ENCODE data around the gene GRK2. TPM values are rescaled to one million over a fixed set of nuclear protein-coding genes. Genes with fewer than 3 reads are reported as not detected.
A peak's percentile ranks its signal among the peaks of the same experiment; 100 is the strongest.

The GRK2 gene
- total RNA-seq, 2 donors from 2014 or later, result 27.4 to 36.3 TPM

DNA sequence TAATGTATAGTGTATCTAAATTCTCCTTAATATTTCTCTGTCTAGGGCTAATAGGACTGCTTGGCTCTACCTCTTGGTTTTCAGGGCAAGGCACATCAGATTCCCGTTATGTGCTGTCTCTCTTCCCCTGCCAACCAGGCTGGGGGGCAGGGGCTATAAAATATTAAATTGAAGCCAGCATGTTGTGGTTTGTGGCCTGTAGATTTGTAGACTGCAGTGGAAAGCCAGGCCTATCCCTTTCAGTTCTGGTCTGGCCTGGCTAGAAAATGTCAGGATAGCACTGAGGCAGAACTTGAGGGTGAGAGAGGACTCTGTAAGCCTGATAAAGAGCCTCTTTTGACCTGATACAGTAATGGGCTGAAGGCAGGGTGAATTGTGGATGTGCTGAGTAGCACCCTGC is 14.4 kb upstream of the GRK2 start:
- ATAC-seq, result no peak
- no peak overlapping the region for H3K4me3 ChIP-seq
- H3K4me1 ChIP-seq, result no peaks in the 10 kb centered on the region
- H3K27me3 ChIP-seq, result no peaks in the 10 kb centered on the region
- H3K27ac ChIP-seq, result no peak overlapping the region
- H3K9me3 ChIP-seq, result no peaks in the 10 kb centered on the region
- intact Hi-C loops (cut with DNase I), result no loop called here
- 86 to 100% methylated on average over 1 of the region's 1 CpG for WGBS, 2 donors
- DNase-seq, result no peak
- H3K36me3 ChIP-seq (replicated peaks in 1 of 2; ENCODE audit: insufficient read depth in 1 of 2, low read depth in 2 of 2), result peaks cover 26 to 65% of the 10 kb centered on the region in 2 donors
- TF ChIP-seq, protein P1, sequence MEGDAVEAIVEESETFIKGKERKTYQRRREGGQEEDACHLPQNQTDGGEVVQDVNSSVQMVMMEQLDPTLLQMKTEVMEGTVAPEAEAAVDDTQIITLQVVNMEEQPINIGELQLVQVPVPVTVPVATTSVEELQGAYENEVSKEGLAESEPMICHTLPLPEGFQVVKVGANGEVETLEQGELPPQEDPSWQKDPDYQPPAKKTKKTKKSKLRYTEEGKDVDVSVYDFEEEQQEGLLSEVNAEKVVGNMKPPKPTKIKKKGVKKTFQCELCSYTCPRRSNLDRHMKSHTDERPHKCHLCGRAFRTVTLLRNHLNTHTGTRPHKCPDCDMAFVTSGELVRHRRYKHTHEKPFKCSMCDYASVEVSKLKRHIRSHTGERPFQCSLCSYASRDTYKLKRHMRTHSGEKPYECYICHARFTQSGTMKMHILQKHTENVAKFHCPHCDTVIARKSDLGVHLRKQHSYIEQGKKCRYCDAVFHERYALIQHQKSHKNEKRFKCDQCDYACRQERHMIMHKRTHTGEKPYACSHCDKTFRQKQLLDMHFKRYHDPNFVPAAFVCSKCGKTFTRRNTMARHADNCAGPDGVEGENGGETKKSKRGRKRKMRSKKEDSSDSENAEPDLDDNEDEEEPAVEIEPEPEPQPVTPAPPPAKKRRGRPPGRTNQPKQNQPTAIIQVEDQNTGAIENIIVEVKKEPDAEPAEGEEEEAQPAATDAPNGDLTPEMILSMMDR (IDR thresholded peaks at IDR 0.05), result no peak
- TF ChIP-seq POLR2A (IDR thresholded peaks at IDR 0.05), result no peak

DNA sequence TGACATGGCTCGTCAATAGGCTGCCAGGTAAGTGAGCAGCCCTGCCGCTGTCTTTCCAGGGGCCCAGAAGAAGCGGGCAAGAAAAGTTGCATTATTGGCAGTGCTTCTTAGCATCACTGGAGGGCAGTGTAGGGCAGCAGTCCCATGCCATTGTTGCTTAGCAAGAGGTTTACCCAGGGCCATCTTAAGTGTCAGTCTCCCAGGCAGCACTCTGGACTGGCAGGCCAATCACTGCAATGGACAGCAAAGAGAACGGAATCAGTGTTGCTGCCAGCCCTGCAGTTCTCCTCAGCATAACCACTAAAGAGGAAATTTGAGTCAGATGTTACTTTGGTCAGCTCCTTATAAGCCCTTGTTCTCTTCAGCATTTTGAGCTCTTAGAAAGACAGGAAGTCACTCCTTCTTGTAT is 13.4 kb upstream of the GRK2 start:
- H3K4me3 ChIP-seq, result no peak overlapping the region
- DNase-seq (peak in 1 of 4 donors; percentile 68), ATAC-seq (no peak)
- H3K36me3 ChIP-seq (replicated peaks in 1 of 2; ENCODE audit: insufficient read depth in 1 of 2, low read depth in 2 of 2), result peaks cover 26 to 61% of the 10 kb centered on the region in 2 donors
- H3K27me3 ChIP-seq, result no peaks in the 10 kb centered on the region
- 87 to 88% methylated on average over 4 of the region's 4 CpGs for WGBS, 2 donors
- intact Hi-C loops (cut with DNase I), result no loop called here
- no peaks in the 10 kb centered on the region for H3K9me3 ChIP-seq
- H3K27ac ChIP-seq, result no peak overlapping the region
- H3K4me1 ChIP-seq, result no peaks in the 10 kb centered on the region
- TF ChIP-seq, protein P1 (IDR thresholded peaks at IDR 0.05), result peak in 3 of 7 experiments; percentile 7 to 41 (median 27)
- no peak for TF ChIP-seq POLR2A (IDR thresholded peaks at IDR 0.05)

DNA sequence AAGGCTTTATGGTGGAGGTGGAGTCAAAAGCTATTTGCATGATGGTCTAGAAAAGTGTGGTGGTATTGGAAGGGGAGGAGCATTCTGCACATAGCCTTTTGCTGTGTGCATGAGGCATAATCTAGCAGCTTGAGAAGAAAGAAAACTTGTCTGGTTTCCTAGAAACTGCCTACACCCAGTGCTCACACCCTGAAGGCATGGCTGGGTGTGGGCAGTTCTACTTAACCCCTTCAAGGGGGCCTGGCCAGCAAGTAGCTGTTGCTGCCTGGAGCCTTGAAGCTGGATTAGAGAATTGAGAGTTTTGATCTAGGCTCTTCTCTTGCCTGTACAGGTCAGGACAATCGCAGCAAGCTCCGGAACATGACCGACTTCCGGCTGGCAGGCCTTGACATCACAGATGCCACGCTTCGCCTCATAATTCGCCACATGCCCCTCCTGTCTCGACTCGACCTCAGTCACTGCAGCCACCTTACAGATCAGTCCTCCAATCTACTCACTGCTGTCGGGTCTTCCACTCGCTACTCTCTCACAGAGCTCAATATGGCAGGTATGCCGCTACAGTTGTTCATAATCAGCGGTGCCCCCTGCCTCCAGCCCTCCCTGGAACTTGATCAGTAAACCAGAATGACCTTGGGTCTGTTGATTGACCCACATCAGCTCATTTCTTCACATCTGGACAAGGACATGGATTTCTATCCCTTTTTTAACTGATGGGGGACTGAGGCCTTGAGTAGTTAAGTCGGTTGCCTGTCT is 12.2 kb upstream of the GRK2 start:
- 88% methylated on average over 13 to 14 of the region's 14 CpGs for WGBS, 2 donors
- H3K27me3 ChIP-seq, result no peaks in the 10 kb centered on the region
- H3K4me1 ChIP-seq, result no peaks in the 10 kb centered on the region
- H3K9me3 ChIP-seq, result no peaks in the 10 kb centered on the region
- TF ChIP-seq, protein P1 (IDR thresholded peaks at IDR 0.05), result no peak
- no peak for TF ChIP-seq POLR2A (IDR thresholded peaks at IDR 0.05)
- H3K4me3 ChIP-seq, result no peak overlapping the region
- no peak overlapping the region for H3K27ac ChIP-seq
- DNase-seq (no peak), ATAC-seq (peak; percentile 19)
- intact Hi-C loops (cut with DNase I), result no loop called here
- H3K36me3 ChIP-seq (replicated peaks in 1 of 2; ENCODE audit: insufficient read depth in 1 of 2, low read depth in 2 of 2), result peaks cover 26 to 52% of the 10 kb centered on the region in 2 donors

DNA sequence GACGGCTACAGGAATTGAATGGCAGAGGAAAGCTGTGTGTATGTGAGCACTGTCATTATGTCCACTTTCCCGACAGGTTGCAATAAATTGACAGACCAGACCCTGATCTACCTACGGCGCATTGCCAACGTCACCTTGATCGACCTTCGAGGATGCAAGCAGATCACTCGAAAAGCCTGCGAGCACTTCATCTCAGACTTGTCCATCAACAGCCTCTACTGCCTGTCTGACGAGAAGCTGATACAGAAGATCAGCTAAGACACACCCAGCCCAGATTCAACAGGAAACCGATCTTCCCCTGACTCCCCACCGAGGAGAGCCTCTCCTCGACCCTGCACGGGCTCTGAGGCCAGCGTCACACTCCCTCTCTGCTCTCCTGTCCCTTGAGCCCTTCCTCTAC is 11.5 kb upstream of the GRK2 start:
- intact Hi-C loops (cut with DNase I), result no loop called here
- H3K4me1 ChIP-seq, result no peaks in the 10 kb centered on the region
- H3K4me3 ChIP-seq, result no peak overlapping the region
- no peaks in the 10 kb centered on the region for H3K9me3 ChIP-seq
- peaks cover 26 to 45% of the 10 kb centered on the region in 2 donors for H3K36me3 ChIP-seq (replicated peaks in 1 of 2; ENCODE audit: insufficient read depth in 1 of 2, low read depth in 2 of 2)
- no peak overlapping the region for H3K27ac ChIP-seq
- DNase-seq (no peak), ATAC-seq (no peak)
- H3K27me3 ChIP-seq, result no peaks in the 10 kb centered on the region
- WGBS, 2 donors, result 83 to 88% methylated on average over 14 to 15 of the region's 15 CpGs
- no peak for TF ChIP-seq POLR2A (IDR thresholded peaks at IDR 0.05)
- TF ChIP-seq, protein P1 (IDR thresholded peaks at IDR 0.05), result no peak

DNA sequence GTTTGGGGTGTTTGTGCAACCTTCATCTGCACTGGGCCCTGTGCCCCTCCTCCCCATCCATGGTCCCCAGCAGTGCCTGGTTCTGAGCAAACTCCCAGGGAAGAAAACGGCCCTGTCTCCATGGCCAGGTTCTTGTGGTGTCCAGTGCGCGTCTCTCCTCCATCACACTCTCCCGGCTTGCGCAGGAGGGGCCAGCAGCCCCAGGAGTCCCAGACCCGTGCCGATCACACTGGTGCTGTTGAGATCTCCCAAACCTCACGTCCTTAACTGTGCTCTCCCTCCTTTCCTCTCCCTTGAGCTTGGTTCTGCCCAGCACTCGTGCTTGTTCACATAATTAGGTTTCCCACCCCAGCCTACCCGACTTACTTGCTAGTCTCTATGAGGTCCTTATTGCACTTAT is 10.9 kb upstream of the GRK2 start:
- Histone ChIP-seq H3K27me3 (no peaks in the 10 kb centered on the region), H3K4me3 (no peak overlapping the region), H3K4me1 (no peaks in the 10 kb centered on the region), H3K36me3 (replicated peaks in 1 of 2; ENCODE audit: insufficient read depth in 1 of 2, low read depth in 2 of 2) (peaks cover 23 to 40% of the 10 kb centered on the region in 2 donors), H3K9me3 (no peaks in the 10 kb centered on the region), H3K27ac (no peak overlapping the region)
- WGBS, 2 donors, result 86 to 89% methylated on average over 10 of the region's 10 CpGs
- TF ChIP-seq POLR2A (IDR thresholded peaks at IDR 0.05), result no peak
- ATAC-seq, result no peak
- intact Hi-C loops (cut with DNase I), result no loop called here
- no peak for DNase-seq

All from body of pancreas (tissue), 4 donors.